H9 (cell line): ENCODE measurements around the gene MAPKAP1. TPM values are rescaled to one million over a fixed set of nuclear protein-coding genes. Genes with fewer than 3 reads are reported as not detected.

ENCODE experiments used
- DNase-seq: peaks from one replicate; pipeline ENCODE4 v3.0.0-alpha.2; 2017
- H2AFZ ChIP-seq: one replicate; pipeline ENCODE4 v1.6.1; 2013; ENCODE audit warnings: mild to moderate bottlenecking, low read length, control low read depth, moderate library complexity
- H2AK5ac ChIP-seq: 2 replicates; pipeline ENCODE4 v1.6.1; 2013; ENCODE audit warnings: low read length, control low read depth, mixed read lengths; ENCODE audit not compliant: insufficient read length
- H2BK120ac ChIP-seq: one replicate; pipeline ENCODE4 v1.6.1; 2013; ENCODE audit warnings: low read depth, mild to moderate bottlenecking, low read length, control low read depth, inconsistent platforms; ENCODE audit not compliant: poor library complexity, severe bottlenecking
- H2BK12ac ChIP-seq: 2 replicates; pipeline ENCODE4 v1.6.1; 2013; ENCODE audit warnings: low read length, control low read depth, mixed read lengths, low read depth; ENCODE audit not compliant: insufficient read length
- H2BK15ac ChIP-seq: 2 replicates; pipeline ENCODE4 v1.6.1; 2013; ENCODE audit warnings: low read depth, low read length, control low read depth
- H2BK20ac ChIP-seq: one replicate; pipeline ENCODE4 v1.6.1; 2013; ENCODE audit warnings: low read depth, mild to moderate bottlenecking, low read length, control low read depth, inconsistent platforms; ENCODE audit not compliant: poor library complexity, severe bottlenecking
- H2BK5ac ChIP-seq: 2 replicates; pipeline ENCODE4 v1.6.1; 2013; ENCODE audit warnings: low read length, control low read depth, mixed read lengths; ENCODE audit not compliant: insufficient read length
- H3K14ac ChIP-seq: 2 replicates; pipeline ENCODE4 v1.6.1; 2013; ENCODE audit warnings: low read length, control low read depth; ENCODE audit not compliant: insufficient read depth
- H3K18ac ChIP-seq: 2 replicates; pipeline ENCODE4 v1.6.1; 2013; ENCODE audit warnings: low read depth, mild to moderate bottlenecking, mixed read lengths, low read length, control low read depth; ENCODE audit not compliant: insufficient read length
- H3K23ac ChIP-seq: 2 replicates; pipeline ENCODE4 v1.6.1; 2013; ENCODE audit warnings: low read length, control low read depth, mixed read lengths, low read depth; ENCODE audit not compliant: insufficient read length
- H3K23me2 ChIP-seq: 2 replicates; pipeline ENCODE4 v1.6.1; 2013; ENCODE audit warnings: low read depth, mild to moderate bottlenecking, mixed read lengths, low read length, control low read depth; ENCODE audit not compliant: insufficient read length, poor library complexity, severe bottlenecking
- H3K27ac ChIP-seq: 2 replicates; pipeline ENCODE4 v1.5.1; 2013; ENCODE audit warnings: low read length, control low read depth, mixed read lengths, low read depth; ENCODE audit not compliant: insufficient read length
- H3K27me3 ChIP-seq: 2 replicates; pipeline ENCODE4 v1.6.1; 2013; ENCODE audit warnings: low read length, control low read depth, inconsistent platforms; ENCODE audit not compliant: insufficient read depth
- H3K4ac ChIP-seq: 2 replicates; pipeline ENCODE4 v1.6.1; 2013; ENCODE audit warnings: low read depth, mild to moderate bottlenecking, control low read depth, inconsistent platforms, low read length, moderate library complexity
- H3K4me1 ChIP-seq: 2 replicates; pipeline ENCODE4 v1.6.1; 2013; ENCODE audit warnings: low read length, control low read depth, inconsistent platforms; ENCODE audit not compliant: insufficient read depth
- H3K4me2 ChIP-seq: 2 replicates; pipeline ENCODE4 v1.6.1; 2013; ENCODE audit warnings: low read length, control low read depth, mixed read lengths; ENCODE audit not compliant: insufficient read length, insufficient read depth
- H3K56ac ChIP-seq: 2 replicates; pipeline ENCODE4 v1.6.1; 2013; ENCODE audit warnings: low read depth, mild to moderate bottlenecking, mixed read lengths, low read length, control low read depth; ENCODE audit not compliant: insufficient read length
- H3K79me1 ChIP-seq: 2 replicates; pipeline ENCODE4 v1.6.1; 2013; ENCODE audit warnings: low read depth, mild to moderate bottlenecking, moderate library complexity, low read length, control low read depth, inconsistent platforms; ENCODE audit not compliant: insufficient read depth, poor library complexity, severe bottlenecking
- H3K79me2 ChIP-seq: 2 replicates; pipeline ENCODE4 v1.6.1; 2013; ENCODE audit warnings: low read length, control low read depth, inconsistent platforms; ENCODE audit not compliant: insufficient read depth
- H3K9ac ChIP-seq: 2 replicates; pipeline ENCODE4 v1.6.1; 2013; ENCODE audit warnings: low read length, control low read depth, mixed read lengths; ENCODE audit not compliant: insufficient read length; ENCODE audit errors: extremely low read depth
- H3K9me3 ChIP-seq: one replicate; pipeline ENCODE4 v1.6.1; 2013; ENCODE audit warnings: low read depth, low read length, inconsistent platforms; ENCODE audit not compliant: control insufficient read depth
- H3T11ph ChIP-seq: one replicate; pipeline ENCODE4 v1.6.1; 2013; ENCODE audit warnings: mild to moderate bottlenecking, low read length, control low read depth, inconsistent platforms
- H4K20me1 ChIP-seq: one replicate; pipeline ENCODE4 v1.6.1; 2013; ENCODE audit not compliant: control insufficient read depth, insufficient read length, insufficient read depth
- H4K5ac ChIP-seq: 2 replicates; pipeline ENCODE4 v1.6.1; 2013; ENCODE audit warnings: low read depth, mild to moderate bottlenecking, mixed read lengths, low read length, control low read depth; ENCODE audit not compliant: insufficient read length
- H4K8ac ChIP-seq: replicated peaks from 2 replicates; pipeline ENCODE4 v1.6.1; 2013; ENCODE audit warnings: low read length, control low read depth, mixed read lengths, low read depth; ENCODE audit not compliant: insufficient read length
- H4K91ac ChIP-seq: 2 replicates; pipeline ENCODE4 v1.6.1; 2013; ENCODE audit warnings: low read depth, mild to moderate bottlenecking, moderate library complexity, mixed read lengths, low read length, control low read depth; ENCODE audit not compliant: insufficient read length
- H3K27ac Mint-ChIP-seq, 3 experiments: 2 replicates in 2 of 3; 3 replicates in 1 of 3; pipeline ENCODE4 v1.8.0; 2020 to 2021; ENCODE audit warnings: mixed read lengths in 3 of 3, mild to moderate bottlenecking in 1 of 3, moderate library complexity in 1 of 3
- H3K27me3 Mint-ChIP-seq: 2 replicates; pipeline ENCODE4 v1.8.0; 2021; ENCODE audit warnings: low read depth, mild to moderate bottlenecking, moderate library complexity, mixed read lengths
- H3K36me3 Mint-ChIP-seq, 3 experiments: 2 replicates in 2 of 3; 3 replicates in 1 of 3; pipeline ENCODE4 v1.8.0; 2020 to 2021; ENCODE audit warnings: low read depth in 3 of 3, mixed read lengths in 3 of 3; ENCODE audit not compliant: insufficient read depth in 1 of 3
- H3K4me1 Mint-ChIP-seq, 2 experiments: 2 replicates each; pipeline ENCODE4 v1.8.0; 2020; ENCODE audit warnings: mixed read lengths in 2 of 2
- H3K4me3 Mint-ChIP-seq, 2 experiments: 2 replicates in 1 of 2; 3 replicates in 1 of 2; pipeline ENCODE4 v1.8.0; 2020 to 2021; ENCODE audit warnings: mild to moderate bottlenecking in 2 of 2, mixed read lengths in 2 of 2, moderate library complexity in 1 of 2
- H3K9me3 Mint-ChIP-seq, 2 experiments: 2 replicates in 1 of 2; 3 replicates in 1 of 2; pipeline ENCODE4 v1.8.0; 2020; ENCODE audit warnings: mild to moderate bottlenecking in 2 of 2, mixed read lengths in 2 of 2, moderate library complexity in 1 of 2
- CTCF ChIP-seq: fragments of 200-600 bp; sonication (generic); conservative IDR thresholded peaks from 3 replicates; pipeline ENCODE4 v1.8.0; 2021; ENCODE audit warnings: antibody characterized with exemption, mild to moderate bottlenecking
- WGBS: extraction: QIAGEN DNeasy Blood & Tissue Kit; methylation state at CpG from one replicate; pipeline ENCODE4 v1.1.7; 2013; ENCODE audit warnings: missing lambda C conversion rate, low lambda C conversion rate, mixed read lengths; ENCODE audit not compliant: insufficient read length; ENCODE audit errors: extremely low coverage; 5-methylcytosine and 5-hydroxymethylcytosine counted together
- total RNA-seq: library from RNA; stranded (reverse); gene quantifications from 2 replicates; pipeline ENCODE4 v1.2.1, GENCODE V29; 2021

Gene MAPKAP1
- total RNA-seq, 1 experiment from 2014 or later, result 97.0 TPM

GRCh38 chr9:125591245-125591644 lies 115.8 kb downstream of the MAPKAP1 start:
- no peaks in the 10 kb centered on the region for H3K27me3 ChIP-seq
- H3K23ac ChIP-seq, result no peak overlapping the region
- H3K36me3 Mint-ChIP-seq, result peaks cover 0 to 7% (median 0%) of the 10 kb centered on the region in 3 experiments; a peak in 4 of 7 replicates
- DNase-seq, result no peak
- H3K27ac ChIP-seq, result no peak overlapping the region
- no peak overlapping the region for H3K4me3 Mint-ChIP-seq
- peaks cover 2% of the 10 kb centered on the region; the same call in 1 of the 2 replicates for H3K79me2 ChIP-seq
- no peaks in the 10 kb centered on the region for H4K20me1 ChIP-seq
- no peak overlapping the region for H3K56ac ChIP-seq
- H4K91ac ChIP-seq, result no peak overlapping the region
- H3K9ac ChIP-seq, result no peak overlapping the region
- H4K8ac ChIP-seq, result no peak overlapping the region
- no peaks in the 10 kb centered on the region for H3K9me3 ChIP-seq
- H3K27me3 Mint-ChIP-seq, result 0 out of 2 replicates have a peak, but pooled peaks cover 1% of the 10 kb centered on the region
- H3K27ac Mint-ChIP-seq, result no peak overlapping the region
- no peak overlapping the region for H4K5ac ChIP-seq
- no peak for TF ChIP-seq CTCF
- no peak overlapping the region for H2BK15ac ChIP-seq
- H3K4ac ChIP-seq, result no peak overlapping the region
- no peak overlapping the region for H2BK5ac ChIP-seq
- no peak overlapping the region for H2AK5ac ChIP-seq
- H2BK20ac ChIP-seq, result no peak overlapping the region
- no peak overlapping the region for H2BK12ac ChIP-seq
- H3K14ac ChIP-seq, result no peak overlapping the region
- H2BK120ac ChIP-seq, result no peak overlapping the region
- no peak overlapping the region for H3K4me2 ChIP-seq
- H3K4me1 Mint-ChIP-seq, result peaks cover 15 to 19% of the 10 kb centered on the region in 2 experiments
- H3K23me2 ChIP-seq, result no peaks in the 10 kb centered on the region
- H3K4me1 ChIP-seq, result peaks cover 3% of the 10 kb centered on the region
- WGBS, result no CpG with 5 or more reads among the region's 3 CpGs
- no peaks in the 10 kb centered on the region for H3K9me3 Mint-ChIP-seq
- H3K18ac ChIP-seq, result no peak overlapping the region
- no peak overlapping the region for H2AFZ ChIP-seq
- H3T11ph ChIP-seq, result no peak overlapping the region
- H3K79me1 ChIP-seq, result peaks cover 8% of the 10 kb centered on the region
